ENCODE results near the gene DSCAML1.

The DSCAML1 gene

GRCh38 chr11:117795638-117796455 is 1.2 kb downstream of the DSCAML1 start:
- DNase-seq = peak in 1 of 58 donors; percentile 26

DNA sequence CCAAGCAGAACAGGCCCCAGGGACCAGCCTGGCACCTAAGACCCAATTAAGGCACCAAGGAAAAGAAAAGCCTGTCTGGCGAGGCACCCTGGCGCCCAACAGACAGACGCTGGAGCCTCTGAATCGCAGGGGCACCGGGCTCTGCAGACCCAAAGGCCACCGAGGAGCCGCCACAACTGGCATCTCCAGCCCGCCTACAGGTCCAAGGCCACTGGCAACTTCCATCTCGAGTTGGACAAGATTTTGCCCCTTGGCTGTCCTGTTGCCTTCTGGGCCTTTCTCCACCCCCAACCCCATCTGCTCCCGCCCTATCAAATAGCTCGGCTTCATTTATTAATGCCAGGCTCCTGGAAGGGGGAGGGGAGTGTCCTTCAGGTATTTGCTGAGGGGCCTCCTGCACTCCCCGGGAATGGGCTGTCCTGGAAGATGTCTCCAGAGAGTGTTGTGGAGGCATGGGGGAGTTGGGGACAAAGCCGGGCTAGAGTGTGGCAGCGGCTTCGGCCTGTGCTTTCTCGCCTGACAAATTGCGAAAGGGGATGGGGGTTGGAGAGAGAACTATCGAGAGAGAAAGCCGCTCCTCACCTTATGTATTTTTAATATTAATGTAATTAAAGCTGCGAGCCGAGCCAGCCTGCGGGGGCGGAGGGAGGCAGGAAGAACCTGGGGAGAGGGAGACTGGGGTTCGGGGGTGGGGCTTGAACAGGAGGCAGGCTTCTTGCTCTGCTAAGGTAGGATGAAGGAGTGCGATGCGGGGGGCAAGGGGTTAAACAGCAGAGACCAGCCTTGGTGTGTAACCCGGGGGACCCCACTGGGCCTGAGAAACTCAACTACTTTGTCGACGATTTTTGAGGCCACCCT is 2.0 kb downstream of the DSCAML1 start:
- DNase-seq = peak in 10 of 58 donors; percentile 25 to 54 (median 42)

- peak in 18 of 58 donors; percentile 19 to 54 (median 34) for DNase-seq
These were observed 2.9 kb downstream of the DSCAML1 start for GRCh38 chr11:117794135-117794534.

DNA sequence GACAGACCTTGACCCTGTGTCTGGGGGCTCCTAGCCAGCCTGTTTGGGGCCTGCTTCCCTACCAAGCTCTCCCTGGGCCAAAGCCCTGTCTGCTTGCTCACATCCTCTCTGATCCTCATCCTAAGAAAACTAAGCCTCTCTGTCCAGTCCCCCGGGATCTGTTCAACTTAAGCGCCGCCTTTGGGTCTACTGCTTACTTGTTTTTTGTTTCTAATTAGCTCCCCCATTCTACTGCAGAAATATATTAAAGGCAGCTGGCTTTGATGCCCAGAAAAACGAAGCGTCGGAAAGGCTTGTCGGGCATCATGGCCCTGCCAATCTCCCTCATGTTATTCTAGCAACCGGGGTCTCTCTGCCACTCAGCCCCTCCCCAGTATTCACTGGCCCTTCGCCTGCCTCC is 3.4 kb downstream of the DSCAML1 start:
- peak in 8 of 58 donors; percentile 20 to 41 (median 26) for DNase-seq

DNA sequence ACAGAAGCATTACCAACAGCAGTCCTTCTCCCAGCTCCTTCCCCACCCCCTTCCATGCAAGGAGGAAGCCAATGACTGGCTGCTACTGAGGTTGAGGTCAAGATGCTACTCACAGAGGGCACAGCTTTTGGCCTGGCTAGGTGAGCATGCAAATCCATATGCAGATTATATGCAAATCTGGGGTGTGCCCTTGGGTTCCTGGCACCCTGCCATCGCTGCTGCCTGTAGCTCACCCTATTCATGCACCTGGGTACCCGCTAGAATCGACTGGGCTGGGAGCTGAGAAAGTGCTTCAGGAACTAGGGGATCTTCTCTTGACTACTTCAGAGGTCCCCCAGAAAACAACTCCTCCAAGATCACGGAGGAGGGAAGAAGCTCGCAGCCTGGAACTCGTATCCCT is 4.0 kb downstream of the DSCAML1 start:
- DNase-seq = peak in 2 of 58 donors; percentile 12 to 53

DNA sequence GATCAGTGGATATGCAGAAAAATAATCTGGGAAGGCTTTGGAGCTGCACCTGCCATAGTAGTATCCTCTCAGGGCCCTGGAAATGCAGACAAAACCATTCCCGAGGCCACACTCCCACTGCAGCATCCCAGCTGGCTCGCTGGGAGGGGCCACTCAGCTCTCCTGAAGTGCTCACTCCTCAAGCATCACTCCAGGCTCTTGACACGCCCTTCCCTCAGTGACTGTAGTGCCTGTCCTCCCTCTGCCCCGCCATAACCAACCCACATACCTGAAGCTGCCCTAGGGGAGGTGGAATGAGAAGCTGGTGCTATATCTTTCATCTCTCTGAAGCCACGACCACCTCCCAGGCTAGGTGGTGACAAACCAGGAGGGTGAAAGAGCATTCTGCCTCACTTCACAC is 4.8 kb downstream of the DSCAML1 start:
- DNase-seq = no peak

- DNase-seq = no peak
These were observed 6.7 kb downstream of the DSCAML1 start for GRCh38 chr11:117790279-117790678.

GRCh38 chr11:117789241-117789640 is 7.8 kb downstream of the DSCAML1 start:
- no peak for DNase-seq

DNA sequence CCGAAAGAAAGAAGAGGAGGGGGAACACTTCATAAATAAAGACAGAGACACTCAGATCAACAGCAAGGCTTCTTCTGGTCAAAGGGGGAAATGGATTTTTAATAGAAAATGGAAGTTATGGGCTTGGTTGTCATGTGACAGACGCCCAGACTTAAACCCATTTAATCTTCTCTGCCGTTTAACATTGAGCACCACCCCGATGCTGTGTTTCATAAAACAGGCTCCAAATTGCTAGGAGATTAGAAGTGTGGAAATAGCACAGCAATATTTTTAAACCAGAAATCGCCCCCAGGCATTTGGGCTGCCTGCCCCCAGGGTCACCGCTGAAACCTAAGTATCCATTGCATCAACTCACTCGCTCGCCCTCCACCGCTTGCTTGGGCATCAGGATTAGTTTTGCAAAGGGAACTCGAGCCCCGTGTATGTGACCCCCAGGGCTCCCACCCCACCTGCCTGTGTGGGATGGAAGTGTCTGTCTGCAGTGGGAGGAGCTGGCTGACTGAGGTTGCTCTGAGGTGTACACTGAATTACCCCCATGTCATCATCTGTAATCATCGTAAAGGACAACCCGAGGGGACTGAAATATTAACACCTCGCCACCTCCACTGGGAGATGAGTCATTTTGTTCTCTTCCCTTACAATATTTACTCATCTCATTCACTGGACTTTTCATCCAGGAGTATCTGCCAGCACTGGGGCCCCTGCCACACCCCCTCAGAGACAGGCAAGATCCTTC is 10.7 kb downstream of the DSCAML1 start:
- DNase-seq = no peak

GRCh38 chr11:117782101-117782500 is 14.9 kb downstream of the DSCAML1 start:
- DNase-seq = no peak

DNA sequence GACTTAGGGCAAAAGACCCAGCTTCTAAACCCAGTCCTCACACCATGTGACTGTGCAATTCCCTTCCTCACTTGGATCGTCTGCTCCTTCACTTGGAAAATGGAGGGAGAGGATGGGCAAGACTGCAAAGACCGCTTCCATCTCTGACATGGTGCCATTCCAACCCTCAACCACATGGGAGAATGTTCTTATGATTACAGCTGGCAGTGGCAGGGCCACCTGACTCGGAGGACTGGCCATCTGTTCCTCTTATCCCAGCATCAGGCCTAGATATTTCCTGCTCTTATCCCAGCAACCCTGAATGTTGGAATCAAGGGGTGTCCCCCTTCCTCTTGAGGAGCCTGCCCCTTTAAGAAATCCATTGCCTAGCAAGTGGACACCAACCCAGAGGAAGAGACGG is 15.4 kb downstream of the DSCAML1 start:
- no peak for DNase-seq

DNA sequence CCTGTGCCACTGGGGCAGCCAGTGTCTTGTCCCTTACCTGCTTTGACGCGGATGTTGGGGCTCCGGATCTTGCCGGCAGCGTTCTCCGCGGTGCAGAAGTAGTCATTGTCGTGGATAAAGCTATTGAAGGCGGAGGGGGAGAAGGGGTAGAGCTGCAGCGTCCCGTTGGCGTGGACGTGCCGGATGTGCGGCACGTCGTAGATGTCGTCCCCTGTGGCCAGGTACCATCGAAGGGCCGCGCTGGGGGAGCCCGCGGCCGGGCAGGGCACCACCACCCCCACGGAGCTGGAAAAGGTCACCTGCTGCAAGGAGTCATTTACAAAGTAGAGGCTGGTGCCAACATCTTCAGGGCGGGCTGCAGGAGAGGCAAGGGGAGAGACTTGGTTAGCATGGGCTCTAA is 16.6 kb downstream of the DSCAML1 start:
- DNase-seq = no peak

DNA sequence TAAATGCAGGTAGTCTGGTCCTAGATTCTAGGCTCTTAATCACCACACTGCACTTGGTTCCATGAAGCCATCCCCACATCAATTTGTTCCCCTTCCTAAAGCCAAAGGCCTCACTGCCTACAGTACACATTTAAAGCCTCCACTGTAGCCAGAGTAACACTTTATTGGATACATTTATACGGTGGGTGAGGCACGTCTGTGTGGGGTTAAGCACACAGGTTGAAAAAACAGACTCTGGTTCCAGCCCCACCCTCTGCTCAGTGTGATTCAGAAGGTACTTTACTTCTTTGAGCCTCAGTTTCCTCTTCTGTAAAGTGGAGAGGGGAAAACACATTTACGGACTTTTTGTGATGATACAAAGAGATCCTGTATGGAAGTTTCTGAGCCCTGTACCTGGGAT is 22.5 kb downstream of the DSCAML1 start:
- no peak for DNase-seq

GRCh38 chr11:117772360-117772759 is 24.7 kb downstream of the DSCAML1 start:
- DNase-seq = peak in 2 of 58 donors; percentile 25 to 31

- no peak for DNase-seq
These were observed 25.2 kb downstream of the DSCAML1 start for GRCh38 chr11:117771841-117772240.

GRCh38 chr11:117771197-117771596 is 25.8 kb downstream of the DSCAML1 start:
- peak in 45 of 58 donors; percentile 18 to 87 (median 58) for DNase-seq

- DNase-seq = peak in 1 of 58 donors; percentile 24
These were observed 27.0 kb downstream of the DSCAML1 start for GRCh38 chr11:117770061-117770460.

GRCh38 chr11:117769533-117769932 is 27.5 kb downstream of the DSCAML1 start:
- no peak for DNase-seq

GRCh38 chr11:117768506-117768905 is 28.5 kb downstream of the DSCAML1 start:
- DNase-seq = no peak

- DNase-seq = no peak
These were observed 29.9 kb downstream of the DSCAML1 start for GRCh38 chr11:117767071-117767470.

GRCh38 chr11:117766576-117766975 is 30.4 kb downstream of the DSCAML1 start:
- peak in 2 of 58 donors; percentile 16 to 20 for DNase-seq

Measured in anterior cingulate cortex (tissue), 58 donors.